GM06990 (cell line): Measurements from ENCODE around the gene PRIMA1.

Source experiments
- DNase-seq: peaks from one replicate; pipeline ENCODE4 v3.0.0-alpha.2; 2011; ENCODE audit not compliant: insufficient read length; ENCODE audit errors: extremely low read depth
- H3K27me3 ChIP-seq: replicated peaks from 2 replicates; pipeline ENCODE4 v1.6.0; 2011; ENCODE audit warnings: low read length; ENCODE audit not compliant: control insufficient read depth, insufficient read depth
- H3K36me3 ChIP-seq: 2 replicates; pipeline ENCODE4 v1.5.1; 2011; ENCODE audit warnings: low read length; ENCODE audit not compliant: control insufficient read depth, insufficient read depth
- H3K4me3 ChIP-seq: replicated peaks from 2 replicates; pipeline ENCODE4 v1.5.1; 2011; ENCODE audit warnings: low read depth, mild to moderate bottlenecking, control low read depth, low read length
- CTCF ChIP-seq: IDR thresholded peaks from 2 replicates; pipeline ENCODE4 v1.5.1; 2011; ENCODE audit warnings: low read length, control low read depth, mild to moderate bottlenecking, inconsistent platforms; ENCODE audit not compliant: insufficient read depth, poor library complexity, severe bottlenecking

Gene PRIMA1

DNA sequence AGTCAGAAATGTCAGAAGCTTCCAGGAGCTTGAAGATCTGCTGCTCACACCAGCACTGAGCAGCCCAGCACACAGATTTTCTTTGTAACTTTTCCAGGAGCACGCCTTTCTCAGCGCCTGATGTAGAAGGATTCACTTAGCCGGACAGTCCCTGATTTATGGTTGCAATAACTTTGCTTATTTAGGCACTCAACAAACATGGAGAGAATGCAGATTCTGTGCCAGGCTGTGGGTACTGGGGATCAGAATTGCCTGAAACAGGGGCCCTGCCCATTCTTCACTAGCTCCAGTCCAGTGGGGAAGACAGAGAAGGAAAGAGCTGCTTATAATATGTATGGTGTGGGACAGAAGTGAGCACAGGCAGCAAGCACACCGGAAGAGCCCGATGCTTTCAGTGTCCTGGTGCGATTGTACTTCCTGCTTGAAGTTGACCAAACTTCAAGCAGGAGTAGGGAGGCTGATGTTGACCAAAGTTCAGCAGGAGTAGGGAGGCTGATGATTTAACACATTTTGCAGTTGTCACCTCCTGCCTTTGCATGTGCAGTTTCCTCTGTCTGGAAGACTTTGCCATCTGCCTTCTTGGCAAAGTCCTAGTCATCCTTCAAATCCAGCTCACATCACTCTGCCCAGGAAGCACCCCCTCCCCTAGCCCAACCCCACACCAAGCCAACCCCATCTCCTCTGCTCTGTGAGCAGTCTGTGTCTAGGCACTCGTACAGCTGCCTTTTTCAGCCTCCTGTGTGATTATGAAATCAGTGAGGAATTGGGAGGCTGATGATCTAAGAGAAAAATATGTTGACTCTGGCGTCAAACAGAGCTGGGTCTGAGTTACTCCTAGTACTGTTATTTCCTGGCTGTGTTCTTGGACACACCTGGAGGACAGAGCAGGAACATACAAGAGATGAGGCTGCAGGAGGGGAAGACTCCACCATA, 12.0 kb upstream of the PRIMA1 start:
- Histone ChIP-seq H3K36me3 (no peaks in the 10 kb centered on the region), H3K27me3 (peaks cover 3% of the 10 kb centered on the region), H3K4me3 (no peak overlapping the region)
- no peak for DNase-seq
- no peak for TF ChIP-seq CTCF

DNA sequence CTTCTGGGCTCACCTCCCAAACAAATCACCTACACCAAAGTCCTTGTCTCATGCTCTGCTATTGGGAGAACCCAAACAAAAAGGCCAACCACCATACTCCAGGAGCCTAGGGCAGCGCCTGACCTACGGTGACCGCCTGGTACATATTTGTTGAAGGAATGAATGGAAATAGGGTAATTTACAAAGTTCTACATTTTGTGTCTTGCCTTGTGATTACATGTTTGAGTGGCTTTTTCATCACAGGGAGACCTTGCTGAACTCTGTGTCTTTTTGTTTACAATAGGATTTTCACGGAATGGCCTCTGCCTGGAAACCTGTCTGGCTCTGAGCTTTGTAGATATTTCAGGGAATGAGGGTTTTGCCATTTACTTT, 11.3 kb upstream of the PRIMA1 start:
- H3K4me3 ChIP-seq = no peak overlapping the region
- no peak for TF ChIP-seq CTCF
- DNase-seq = no peak
- H3K36me3 ChIP-seq = no peaks in the 10 kb centered on the region
- H3K27me3 ChIP-seq = peaks cover 3% of the 10 kb centered on the region

- DNase-seq = no peak
- Histone ChIP-seq H3K4me3 (no peak overlapping the region), H3K36me3 (no peaks in the 10 kb centered on the region), H3K27me3 (peaks cover 3% of the 10 kb centered on the region)
- TF ChIP-seq CTCF = no peak
Observed at GRCh38 chr14:93797536-93797935, 9.3 kb upstream of the PRIMA1 start.

DNA sequence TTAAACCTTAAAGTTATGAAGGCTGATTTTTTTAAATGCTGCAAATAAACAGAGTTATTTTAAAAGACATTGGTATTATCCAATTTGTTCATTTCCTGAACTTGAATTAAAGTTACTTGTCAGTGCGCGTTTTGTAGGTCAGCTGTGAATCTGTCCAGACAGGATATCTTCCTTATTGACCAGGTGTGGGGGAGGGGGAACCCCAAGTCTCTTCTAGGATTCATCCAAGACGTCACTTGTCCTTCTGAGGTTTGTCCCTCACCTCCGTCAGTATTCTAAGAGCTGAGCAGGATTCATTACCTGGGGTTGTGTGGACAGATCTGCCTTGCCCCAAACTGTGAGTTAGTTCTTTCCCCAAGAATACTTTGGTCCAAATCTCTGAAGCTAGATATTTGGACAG, 8.8 kb upstream of the PRIMA1 start:
- DNase-seq = no peak
- TF ChIP-seq CTCF = no peak
- Histone ChIP-seq H3K4me3 (no peak overlapping the region), H3K27me3 (peaks cover 3% of the 10 kb centered on the region), H3K36me3 (no peaks in the 10 kb centered on the region)

DNA sequence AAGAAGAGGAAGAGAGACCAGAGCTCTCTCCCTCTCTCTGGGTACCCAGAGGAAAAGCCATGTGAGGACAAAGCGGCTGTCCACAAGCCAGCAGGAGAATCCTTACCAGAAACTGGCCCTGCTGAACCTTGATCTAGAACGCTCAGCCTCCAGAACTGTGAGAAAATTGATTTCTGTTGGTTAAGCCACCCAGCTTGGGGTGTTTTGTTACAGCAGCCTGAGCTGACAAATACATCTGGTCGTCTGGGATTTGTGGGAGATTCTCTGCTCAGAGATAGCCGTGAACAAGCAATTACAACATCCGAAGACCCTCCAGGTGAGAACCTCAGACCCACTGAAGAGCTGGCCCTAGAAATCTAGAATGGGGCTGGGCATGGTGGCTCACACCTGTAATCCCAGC, 6.5 kb upstream of the PRIMA1 start:
- no peak for DNase-seq
- Histone ChIP-seq H3K4me3 (no peak overlapping the region), H3K36me3 (no peaks in the 10 kb centered on the region), H3K27me3 (no peaks in the 10 kb centered on the region; the same call in 1 of the 2 replicates)
- no peak for TF ChIP-seq CTCF
